ENCODE measurements around the gene DNAJC5G.

GRCh38 chr2:27303093-27304025 lies 28.1 kb downstream of the DNAJC5G start:
- TF ChIP-seq CTCF (IDR thresholded peaks at IDR 0.05) (peak; percentile 63 to 72 (median 64)), POLR2A (IDR thresholded peaks at IDR 0.05) (no peak)
